Spleen (tissue), 11 donors: ENCODE data around the gene DPYSL5. TPM values are rescaled to one million over a fixed set of nuclear protein-coding genes. Genes with fewer than 3 reads are reported as not detected.

Experiments
- DNase-seq: peaks from one replicate; pipeline ENCODE4 v3.0.0-alpha.2; 2020
- H3K27ac ChIP-seq, 8 donors: fragments of 200-600 bp; sonication (generic) in 7 of 8; 1 replicate in 4 of 8; 2 replicates in 4 of 8; pipeline versions ENCODE4 v1.5.0 to v1.8.0; 2016 to 2021; ENCODE audit warnings: inconsistent platforms in 4 of 8, mild to moderate bottlenecking in 4 of 8, moderate library complexity in 1 of 8
- H3K27me3 ChIP-seq, 7 donors: fragments of 200-600 bp; sonication (generic) in 6 of 7; replicated peaks in 1 of 7; 1 replicate in 4 of 7; 2 replicates in 3 of 7; pipeline versions ENCODE4 v1.5.0 to v1.8.0; 2016 to 2021; ENCODE audit warnings: inconsistent platforms in 3 of 7, mild to moderate bottlenecking in 1 of 7
- H3K36me3 ChIP-seq, 6 donors: fragments of 200-600 bp; sonication (generic) in 5 of 6; 1 replicate in 4 of 6; 2 replicates in 2 of 6; pipeline versions ENCODE4 v1.5.0 to v1.8.0; 2016 to 2021; ENCODE audit warnings: inconsistent platforms in 2 of 6
- H3K4me1 ChIP-seq, 6 donors: fragments of 200-600 bp; sonication (generic) in 5 of 6; 1 replicate in 3 of 6; 2 replicates in 3 of 6; pipeline versions ENCODE4 v1.5.0 to v1.8.0; 2016 to 2021; ENCODE audit warnings: inconsistent platforms in 3 of 6
- H3K4me3 ChIP-seq, 8 donors: fragments of 200-600 bp; sonication (generic) in 7 of 8; 1 replicate in 4 of 8; 2 replicates in 4 of 8; pipeline versions ENCODE4 v1.5.0 to v1.8.0; 2016 to 2021; ENCODE audit warnings: inconsistent platforms in 4 of 8, mild to moderate bottlenecking in 4 of 8, moderate library complexity in 2 of 8
- H3K9me3 ChIP-seq, 8 donors: fragments of 200-600 bp; sonication (generic) in 7 of 8; 1 replicate in 4 of 8; 2 replicates in 4 of 8; pipeline versions ENCODE4 v1.5.0 to v1.8.0; 2016 to 2021; ENCODE audit warnings: inconsistent platforms in 4 of 8
- POLR2A ChIP-seq, 3 donors: fragments of 450-650 bp; IDR thresholded peaks; one replicate each; pipeline ENCODE4 v1.5.1; 2017; ENCODE audit warnings: antibody characterized with exemption in 3 of 3, mild to moderate bottlenecking in 1 of 3
- POLR2AphosphoS5 ChIP-seq, 3 donors: sonication (generic); formaldehyde crosslinking; IDR thresholded peaks; one replicate each; pipeline ENCODE4 v1.5.1; 2017; ENCODE audit warnings: antibody characterized with exemption in 3 of 3
- WGBS, 5 donors: extraction: QIAGEN DNeasy Blood & Tissue Kit in 3 of 5; methylation state at CpG; one replicate each; pipeline versions ENCODE4 v1.1.5 to v1.1.7; 2013 to 2018; 5-methylcytosine and 5-hydroxymethylcytosine counted together
- intact Hi-C: fragments of 100-400 bp; cut with DNase I; formaldehyde crosslinking; loops from one replicate; pipeline ENCODE4 v1.15.0; 2023; ENCODE audit warnings: low total_unique reads
- polyA plus RNA-seq, 3 donors: library from polyadenylated mRNA; stranded (reverse); fragments of 200-250 nt; gene quantifications; one replicate each; pipeline ENCODE4 v1.2.1, GENCODE V29; 2013
- total RNA-seq, 7 donors: library from RNA; depleted of rRNA in 3 of 7; stranded (reverse); fragments of >200 nt in 3 of 7; fragmentation: NEBNext Ultra II Directional in 4 of 7; extraction: Animal tissue kit (Norgen Biotek cat#: 25700) in 4 of 7; gene quantifications; one replicate each; pipeline versions ENCODE4 v1.1.0 to v1.2.1, GENCODE V29; 2016 to 2021
- TF ChIP-seq, protein P1 (sequence below), 11 experiments: fragments of 200-600 bp in 7 of 11; fragments of 450-650 bp in 4 of 11; sonication (generic) in 4 of 11; IDR thresholded peaks in 8 of 11; conservative IDR thresholded peaks in 3 of 11; 1 replicate in 7 of 11; 2 replicates in 4 of 11; pipeline versions ENCODE4 v1.4.0 to v1.8.0; 2016 to 2021; ENCODE audit warnings: antibody characterized with exemption in 11 of 11, inconsistent platforms in 4 of 11, mild to moderate bottlenecking in 1 of 11
- donor health status: healthy with polysubstance abuse.
- donor health status: DM: no; HTN: no; CAD: no; lungs with moderate emphysema.
- donor health status: DM: no; HTN: no; CAD: no.
- donor health status: Bipolar disorder and iron deficiency.
- donor health status: healthy.
- donor health status: DM: no; HTN: no; CAD: no.
- donor health status: DM: yes; HTN: yes; CAD: no.

DPYSL5 gene
- total and polyA plus RNA-seq, 10 donors, result 0.02 to 0.07 (median 0.02) TPM; not detected in 7

DNA sequence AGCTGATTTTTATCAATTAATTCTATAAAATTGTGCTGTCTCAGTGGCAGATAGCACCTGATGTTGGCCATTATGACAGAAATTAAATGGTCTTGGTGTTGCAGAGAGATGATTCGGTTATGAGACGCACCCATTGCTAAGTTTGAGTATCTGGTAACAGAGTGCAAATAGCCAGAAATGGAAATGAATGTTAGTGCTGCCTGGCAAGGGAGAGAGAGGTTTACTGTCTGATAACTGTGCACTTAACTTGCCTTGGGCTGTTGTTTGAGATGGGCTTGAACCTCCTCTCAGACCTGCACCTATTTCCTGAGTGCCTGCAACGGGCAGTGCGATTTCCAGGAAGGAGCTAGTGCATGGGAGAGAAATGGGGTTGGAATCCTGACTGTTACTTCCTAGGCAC lies 11.7 kb downstream of the DPYSL5 start:
- no peak overlapping the region for H3K27ac ChIP-seq
- WGBS, 5 donors, result 85 to 92% (median 87%) methylated on average over 4 of the region's 4 CpGs
- H3K4me3 ChIP-seq, result no peak overlapping the region
- H3K27me3 ChIP-seq, result peaks cover 0 to 57% (median 0%) of the 10 kb centered on the region in 7 donors
- no peak for DNase-seq
- TF ChIP-seq, protein P1, sequence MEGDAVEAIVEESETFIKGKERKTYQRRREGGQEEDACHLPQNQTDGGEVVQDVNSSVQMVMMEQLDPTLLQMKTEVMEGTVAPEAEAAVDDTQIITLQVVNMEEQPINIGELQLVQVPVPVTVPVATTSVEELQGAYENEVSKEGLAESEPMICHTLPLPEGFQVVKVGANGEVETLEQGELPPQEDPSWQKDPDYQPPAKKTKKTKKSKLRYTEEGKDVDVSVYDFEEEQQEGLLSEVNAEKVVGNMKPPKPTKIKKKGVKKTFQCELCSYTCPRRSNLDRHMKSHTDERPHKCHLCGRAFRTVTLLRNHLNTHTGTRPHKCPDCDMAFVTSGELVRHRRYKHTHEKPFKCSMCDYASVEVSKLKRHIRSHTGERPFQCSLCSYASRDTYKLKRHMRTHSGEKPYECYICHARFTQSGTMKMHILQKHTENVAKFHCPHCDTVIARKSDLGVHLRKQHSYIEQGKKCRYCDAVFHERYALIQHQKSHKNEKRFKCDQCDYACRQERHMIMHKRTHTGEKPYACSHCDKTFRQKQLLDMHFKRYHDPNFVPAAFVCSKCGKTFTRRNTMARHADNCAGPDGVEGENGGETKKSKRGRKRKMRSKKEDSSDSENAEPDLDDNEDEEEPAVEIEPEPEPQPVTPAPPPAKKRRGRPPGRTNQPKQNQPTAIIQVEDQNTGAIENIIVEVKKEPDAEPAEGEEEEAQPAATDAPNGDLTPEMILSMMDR (IDR thresholded peaks at IDR 0.05 in 8 of 11, conservative IDR thresholded peaks at IDR 0.05 in 3 of 11), result no peak
- TF ChIP-seq POLR2A (IDR thresholded peaks at IDR 0.05) (no peak), POLR2AphosphoS5 (IDR thresholded peaks at IDR 0.05) (no peak)
- intact Hi-C loops, result no loop called here
- no peaks in the 10 kb centered on the region for H3K4me1 ChIP-seq
- no peaks in the 10 kb centered on the region for H3K9me3 ChIP-seq
- H3K36me3 ChIP-seq, result no peaks in the 10 kb centered on the region

DNA sequence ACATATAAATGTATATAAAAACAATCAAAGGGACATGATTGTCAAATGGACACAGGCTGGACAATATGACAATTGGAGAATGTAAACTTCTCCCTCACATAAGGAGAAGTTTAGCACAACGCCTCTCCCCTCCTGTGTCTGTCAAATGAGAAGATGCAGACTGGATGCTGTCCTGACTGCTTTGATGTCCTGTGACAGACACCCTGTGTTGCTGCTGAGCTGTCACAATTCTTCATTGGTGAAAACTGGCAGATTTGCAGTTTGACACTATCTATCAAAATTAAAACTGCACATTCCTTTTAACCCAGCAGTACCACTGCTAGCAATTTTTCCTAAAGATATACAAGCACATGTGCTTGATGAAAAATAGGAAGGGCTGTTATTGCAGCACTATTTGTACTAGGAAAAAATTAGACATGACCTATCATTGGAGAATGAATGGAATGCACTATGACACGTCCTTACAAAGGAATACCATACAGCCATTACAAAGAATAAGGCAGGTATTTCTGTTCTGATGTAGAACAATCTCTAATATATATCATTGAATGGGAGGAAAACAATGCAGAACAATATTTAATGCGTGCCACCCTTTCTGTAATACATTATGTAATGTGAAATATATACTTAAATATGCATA lies 12.4 kb downstream of the DPYSL5 start:
- H3K4me1 ChIP-seq, result no peaks in the 10 kb centered on the region
- no peak overlapping the region for H3K27ac ChIP-seq
- H3K36me3 ChIP-seq, result no peaks in the 10 kb centered on the region
- DNase-seq, result no peak
- H3K4me3 ChIP-seq, result no peak overlapping the region
- WGBS, 5 donors, result 68 to 82% (median 72%) methylated on average over 3 of the region's 3 CpGs
- H3K27me3 ChIP-seq, result peaks cover 0 to 54% (median 0%) of the 10 kb centered on the region in 7 donors
- TF ChIP-seq, protein P1 (IDR thresholded peaks at IDR 0.05 in 8 of 11, conservative IDR thresholded peaks at IDR 0.05 in 3 of 11), result no peak
- TF ChIP-seq POLR2AphosphoS5 (IDR thresholded peaks at IDR 0.05) (no peak), POLR2A (IDR thresholded peaks at IDR 0.05) (no peak)
- no peaks in the 10 kb centered on the region for H3K9me3 ChIP-seq
- intact Hi-C loops, result no loop called here

DNA sequence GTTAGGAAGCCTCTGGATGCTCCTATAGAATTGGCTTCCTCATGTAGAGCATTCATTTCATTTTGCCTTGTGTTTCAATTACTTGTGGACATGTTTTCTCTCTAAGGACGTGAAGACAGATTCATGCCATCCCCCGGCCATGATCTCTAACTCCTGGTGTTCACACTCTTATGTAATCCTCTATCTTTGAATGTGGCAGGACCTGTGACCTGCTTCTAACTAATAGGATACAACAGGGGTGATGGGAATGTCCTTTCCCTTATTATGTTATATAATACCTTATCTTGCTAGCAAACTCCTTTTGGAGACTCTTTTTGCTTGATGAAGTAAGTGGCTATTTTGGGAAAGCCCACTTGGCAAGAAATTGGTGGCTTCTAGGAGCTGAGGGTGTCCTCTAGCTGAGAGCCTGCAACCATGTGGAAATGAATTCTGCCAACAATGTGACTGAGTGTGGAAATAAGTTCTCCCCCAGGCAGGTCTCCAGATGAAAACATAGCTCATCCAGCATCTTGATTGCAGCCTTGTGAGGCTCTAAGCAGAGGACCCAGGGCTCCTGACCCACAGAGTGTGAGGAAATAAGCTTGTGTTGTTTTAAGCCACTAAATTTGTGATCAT lies 13.8 kb downstream of the DPYSL5 start:
- TF ChIP-seq POLR2AphosphoS5 (IDR thresholded peaks at IDR 0.05) (no peak), POLR2A (IDR thresholded peaks at IDR 0.05) (no peak)
- TF ChIP-seq, protein P1 (IDR thresholded peaks at IDR 0.05 in 8 of 11, conservative IDR thresholded peaks at IDR 0.05 in 3 of 11), result no peak
- H3K27ac ChIP-seq, result no peak overlapping the region
- no peak overlapping the region for H3K4me3 ChIP-seq
- intact Hi-C loops, result no loop called here
- peaks cover 0 to 49% (median 0%) of the 10 kb centered on the region in 7 donors for H3K27me3 ChIP-seq
- WGBS, 5 donors, result 57 to 84% (median 71%) methylated on average over 2 of the region's 2 CpGs
- no peaks in the 10 kb centered on the region for H3K4me1 ChIP-seq
- no peaks in the 10 kb centered on the region for H3K9me3 ChIP-seq
- no peaks in the 10 kb centered on the region for H3K36me3 ChIP-seq
- no peak for DNase-seq

DNA sequence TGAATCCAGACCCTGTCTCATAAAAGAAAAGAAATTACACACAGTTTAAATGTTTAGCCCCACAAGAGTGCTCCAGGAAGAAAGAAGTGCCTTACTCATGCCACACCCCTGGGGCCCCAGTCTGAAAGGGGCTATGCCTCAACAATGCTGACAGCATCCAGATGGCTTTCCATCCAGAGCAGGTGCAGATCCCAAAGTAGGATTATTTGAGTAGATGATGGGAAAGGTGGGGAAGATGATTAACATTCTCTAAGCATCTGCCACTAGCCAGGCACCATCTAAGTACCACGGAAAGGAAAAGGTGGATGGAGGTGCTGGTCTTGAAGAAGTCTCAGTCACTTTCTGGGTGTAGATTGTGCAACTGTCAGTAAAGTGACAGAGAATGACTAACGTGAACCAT lies 16.3 kb downstream of the DPYSL5 start:
- intact Hi-C loops, result no loop called here

More for the DNA sequence above, 16.3 kb downstream of the DPYSL5 start:
- H3K27me3 ChIP-seq, result peaks cover 0 to 31% (median 0%) of the 10 kb centered on the region in 7 donors
- no peak overlapping the region for H3K4me3 ChIP-seq
- H3K4me1 ChIP-seq, result no peaks in the 10 kb centered on the region
- no peaks in the 10 kb centered on the region for H3K9me3 ChIP-seq
- DNase-seq, result no peak
- H3K36me3 ChIP-seq, result no peaks in the 10 kb centered on the region
- H3K27ac ChIP-seq, result no peak overlapping the region
- TF ChIP-seq POLR2AphosphoS5 (IDR thresholded peaks at IDR 0.05), result no peak
- TF ChIP-seq POLR2A (IDR thresholded peaks at IDR 0.05), result no peak
- TF ChIP-seq, protein P1 (IDR thresholded peaks at IDR 0.05 in 8 of 11, conservative IDR thresholded peaks at IDR 0.05 in 3 of 11), result no peak
- 68 to 93% (median 82%) methylated on average over 2 of the region's 2 CpGs for WGBS, 5 donors
